Measurements from ENCODE around the gene ABTB1.
A peak's percentile ranks its signal among the peaks of the same experiment; 100 is the strongest.

The ABTB1 gene

DNA sequence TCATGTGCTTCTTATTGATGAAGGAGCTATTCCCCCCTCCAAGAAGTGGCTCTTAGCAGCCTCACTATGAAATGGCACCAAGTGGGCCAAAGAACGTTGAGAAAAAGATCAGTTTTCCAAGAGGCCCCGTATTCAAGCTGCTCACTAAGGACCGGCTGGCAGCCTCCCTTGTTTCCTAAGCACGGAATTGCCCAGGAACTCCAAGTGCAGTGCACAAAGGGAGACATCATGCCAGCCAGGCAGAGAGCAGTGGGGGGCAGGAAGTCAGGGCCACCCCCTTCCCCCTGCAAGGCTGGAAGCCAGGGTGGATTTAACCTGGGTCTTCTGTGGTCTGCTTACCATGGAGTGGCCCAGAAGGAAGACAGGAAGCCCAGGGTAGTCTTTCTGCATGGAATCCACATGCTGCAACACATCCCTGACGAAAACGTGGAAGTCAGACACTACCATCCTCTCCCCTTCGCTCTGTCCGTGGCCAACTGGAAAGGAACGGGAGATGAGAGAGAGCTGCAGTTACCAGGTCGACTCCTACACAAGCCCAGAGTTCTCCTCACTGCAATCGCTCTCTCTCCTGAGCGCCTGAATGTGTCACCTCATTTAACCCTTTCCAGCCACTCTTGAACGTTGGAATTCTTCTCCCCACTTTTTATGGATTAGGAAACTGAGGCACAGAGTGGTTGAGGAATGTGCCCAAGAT lies 49.5 kb downstream of the ABTB1 start:
- no peak for DNase-seq

DNA sequence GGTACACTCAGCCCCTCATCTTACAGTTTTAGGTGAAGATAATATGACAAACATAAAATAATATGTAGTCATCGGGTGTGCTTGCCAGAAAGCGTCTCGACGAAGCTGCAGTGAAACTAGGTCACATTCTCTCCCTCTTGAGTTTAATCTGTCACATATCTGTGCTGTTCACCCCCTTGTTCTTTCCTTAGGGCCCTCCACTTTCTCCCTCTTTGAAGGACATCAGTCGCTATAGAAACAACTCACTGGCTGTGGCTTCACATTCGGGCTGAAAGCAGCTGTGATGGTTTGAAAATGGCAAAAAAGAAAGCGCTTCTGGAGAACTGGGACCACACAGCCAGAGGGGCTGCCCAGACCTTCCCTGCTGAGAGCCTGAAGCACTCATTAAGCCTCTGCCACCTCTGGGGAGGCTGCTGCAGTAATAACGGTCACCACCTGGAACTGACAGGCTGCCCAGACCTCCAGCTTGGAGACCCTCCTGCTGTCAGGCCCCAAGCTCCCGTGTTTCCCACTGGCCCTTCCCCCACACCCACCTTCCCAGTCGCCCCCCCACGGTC lies 50.3 kb downstream of the ABTB1 start:
- DNase-seq: peak; percentile 57

GRCh38 chr3:127726894-127727293 lies 54.1 kb downstream of the ABTB1 start:
- no peak for DNase-seq

- no peak for DNase-seq
These were observed 55.8 kb downstream of the ABTB1 start for GRCh38 chr3:127728417-127729015.

- no peak for DNase-seq
These were observed 56.9 kb downstream of the ABTB1 start for GRCh38 chr3:127729556-127730056.

- no peak for DNase-seq
These were observed 57.4 kb downstream of the ABTB1 start for GRCh38 chr3:127730171-127730570.
